ENCODE results near the gene SRGAP1.
"Not testable (repeated sequence)": the region's sequence is repeated elsewhere in the genome, so short reads cannot be mapped to it uniquely, and the experiment has no call there.

SRGAP1 gene

GRCh38 chr12:63838411-63838810 is 6.1 kb upstream of the SRGAP1 start:
- DNase-seq (ENCODE audit: low spot score): no peak

- no peak for DNase-seq (ENCODE audit: low spot score)
Measured at GRCh38 chr12:63841011-63841410, 3.5 kb upstream of the SRGAP1 start.

- no peak for DNase-seq (ENCODE audit: low spot score)
Measured at GRCh38 chr12:63841571-63841970, 2.9 kb upstream of the SRGAP1 start.

- DNase-seq (ENCODE audit: low spot score): not testable (repeated sequence)
Measured at GRCh38 chr12:63842750-63843149, 1.8 kb upstream of the SRGAP1 start.

- DNase-seq (ENCODE audit: low spot score): no peak
Measured at GRCh38 chr12:63843254-63843720, 1.2 kb upstream of the SRGAP1 start.

- DNase-seq (ENCODE audit: low spot score): peak; percentile 92
Measured at GRCh38 chr12:63843721-63844390, 644 bp upstream of the SRGAP1 start.

- DNase-seq (ENCODE audit: low spot score): peak; percentile 39
Measured at GRCh38 chr12:63845726-63846125, 1.2 kb downstream of the SRGAP1 start.

- no peak for DNase-seq (ENCODE audit: low spot score)
Measured at GRCh38 chr12:63846238-63846967, 1.9 kb downstream of the SRGAP1 start.

- no peak for DNase-seq (ENCODE audit: low spot score)
Measured at GRCh38 chr12:63848450-63848849, 4.0 kb downstream of the SRGAP1 start.

- DNase-seq (ENCODE audit: low spot score): no peak
Measured at GRCh38 chr12:63849106-63849620, 4.7 kb downstream of the SRGAP1 start.

GRCh38 chr12:63849641-63850040 is 5.1 kb downstream of the SRGAP1 start:
- no peak for DNase-seq (ENCODE audit: low spot score)

- DNase-seq (ENCODE audit: low spot score): no peak
Measured at GRCh38 chr12:63853978-63854377, 9.5 kb downstream of the SRGAP1 start.

GRCh38 chr12:63855299-63855698 is 10.8 kb downstream of the SRGAP1 start:
- no peak for DNase-seq (ENCODE audit: low spot score)

- DNase-seq (ENCODE audit: low spot score): no peak
Measured at GRCh38 chr12:63857771-63858670, 13.5 kb downstream of the SRGAP1 start.

- DNase-seq (ENCODE audit: low spot score): not testable (repeated sequence)
Measured at GRCh38 chr12:63859880-63860279, 15.4 kb downstream of the SRGAP1 start.

- peak; percentile 20 for DNase-seq (ENCODE audit: low spot score)
Measured at GRCh38 chr12:63862187-63862968, 17.9 kb downstream of the SRGAP1 start.

- DNase-seq (ENCODE audit: low spot score): no peak
Measured at GRCh38 chr12:63862969-63863230, 18.4 kb downstream of the SRGAP1 start.

- DNase-seq (ENCODE audit: low spot score): no peak
Measured at GRCh38 chr12:63863658-63864453, 19.4 kb downstream of the SRGAP1 start.

GRCh38 chr12:63864454-63864706 is 19.9 kb downstream of the SRGAP1 start:
- DNase-seq (ENCODE audit: low spot score): no peak

GRCh38 chr12:63865448-63865847 is 20.9 kb downstream of the SRGAP1 start:
- DNase-seq (ENCODE audit: low spot score): no peak

GRCh38 chr12:63867053-63867452 is 22.6 kb downstream of the SRGAP1 start:
- no peak for DNase-seq (ENCODE audit: low spot score)

Data from HuH-7.5 (cell line).